ENCODE data around the gene SFMBT1.
"Not testable (repeated sequence)": the region's sequence is repeated elsewhere in the genome, so short reads cannot be mapped to it uniquely, and the experiment has no call there.

SFMBT1 gene

DNA sequence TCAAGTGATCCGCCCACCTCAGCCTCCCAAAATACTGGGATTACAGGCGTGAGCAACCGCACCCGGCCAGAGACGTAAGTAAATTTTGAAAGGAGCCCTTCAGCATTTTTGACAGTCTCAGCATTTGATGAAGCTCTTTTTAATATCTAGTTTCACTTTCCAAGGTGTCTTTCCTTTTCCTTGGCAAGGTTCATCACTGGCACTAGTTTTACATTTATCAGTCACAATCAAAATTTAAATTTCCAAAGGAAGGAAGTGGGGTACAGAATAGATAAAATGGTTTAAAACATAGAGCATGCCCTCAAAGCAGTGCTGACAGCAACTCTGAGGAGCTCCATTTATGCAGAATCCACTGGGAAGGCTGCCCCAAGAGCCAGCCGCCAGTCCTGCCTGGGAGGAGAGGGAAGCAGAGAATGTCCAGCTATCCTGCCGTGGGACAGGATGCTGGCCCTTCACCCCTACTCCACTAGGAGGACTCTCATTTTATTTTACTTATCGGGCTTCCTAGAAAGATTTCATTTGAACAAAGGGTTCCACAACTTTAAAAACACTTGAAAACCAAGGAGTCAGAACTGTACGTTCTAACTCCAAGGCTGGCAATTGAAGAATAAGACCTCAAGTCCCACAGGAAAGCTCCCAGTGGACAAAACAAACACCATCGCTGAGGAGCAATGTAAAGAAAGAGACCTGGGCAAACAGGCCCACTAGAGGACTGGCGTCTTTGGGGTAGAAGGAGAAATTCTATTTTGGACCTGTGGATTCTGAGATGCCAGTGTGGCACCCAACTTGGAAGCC lies 9.9 kb downstream of the SFMBT1 start:
- no peak for ATAC-seq

DNA sequence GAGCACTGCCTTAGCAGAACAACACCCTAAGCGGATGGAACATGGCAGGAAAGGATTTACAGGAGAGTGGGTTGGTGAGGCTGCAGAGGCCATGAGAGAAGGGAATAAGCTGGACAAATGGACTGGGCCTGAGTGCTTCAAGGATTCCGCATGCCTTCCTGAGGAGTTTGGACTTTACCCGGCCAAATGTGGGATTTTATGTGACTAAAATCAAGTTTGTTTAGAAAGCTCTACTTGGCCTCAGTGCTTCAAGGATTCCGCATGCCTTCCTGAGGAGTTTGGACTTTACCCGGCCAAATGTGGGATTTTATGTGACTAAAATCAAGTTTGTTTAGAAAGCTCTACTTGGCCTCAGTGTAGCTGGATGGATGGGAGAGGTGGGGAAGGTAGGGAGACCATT lies 10.9 kb downstream of the SFMBT1 start:
- not testable (repeated sequence) for ATAC-seq

DNA sequence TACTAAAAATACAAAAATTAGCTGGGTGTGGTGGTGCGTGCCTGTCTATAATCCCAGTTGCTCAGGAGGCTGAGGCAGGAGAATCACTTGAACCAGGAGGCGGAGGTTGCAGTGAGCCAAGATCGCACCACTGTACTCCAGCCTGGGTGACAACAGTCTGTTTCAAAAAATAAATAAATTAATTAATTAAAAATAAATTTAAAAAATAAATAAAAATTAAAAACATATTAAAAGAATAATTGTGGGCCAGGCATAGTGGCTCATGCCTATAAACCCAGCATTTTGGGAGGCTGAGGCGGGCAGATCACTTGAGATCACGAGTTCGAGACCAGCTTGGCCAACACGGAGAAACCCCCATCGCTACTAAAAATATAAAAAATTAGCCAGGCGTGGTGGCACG lies 11.5 kb downstream of the SFMBT1 start:
- not testable (repeated sequence) for ATAC-seq

DNA sequence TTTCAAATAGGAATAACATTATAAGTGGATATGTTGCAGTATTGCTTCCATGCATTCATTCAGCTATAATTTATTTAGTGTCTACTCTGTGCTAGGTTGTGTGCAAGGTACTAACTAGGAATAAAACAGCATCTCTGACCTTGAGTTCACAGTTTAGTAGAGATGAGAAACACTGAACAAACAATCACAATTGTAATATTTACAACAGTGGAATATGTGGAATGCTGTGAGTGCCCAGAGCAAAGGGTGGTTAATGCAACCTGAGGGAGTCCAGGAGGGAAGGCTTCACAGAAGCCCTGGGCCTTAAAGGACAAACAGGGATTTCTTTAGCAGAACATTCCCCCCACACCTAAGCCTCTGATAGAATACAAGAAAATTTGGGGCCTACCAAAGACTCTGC lies 13.3 kb downstream of the SFMBT1 start:
- ATAC-seq: no peak

DNA sequence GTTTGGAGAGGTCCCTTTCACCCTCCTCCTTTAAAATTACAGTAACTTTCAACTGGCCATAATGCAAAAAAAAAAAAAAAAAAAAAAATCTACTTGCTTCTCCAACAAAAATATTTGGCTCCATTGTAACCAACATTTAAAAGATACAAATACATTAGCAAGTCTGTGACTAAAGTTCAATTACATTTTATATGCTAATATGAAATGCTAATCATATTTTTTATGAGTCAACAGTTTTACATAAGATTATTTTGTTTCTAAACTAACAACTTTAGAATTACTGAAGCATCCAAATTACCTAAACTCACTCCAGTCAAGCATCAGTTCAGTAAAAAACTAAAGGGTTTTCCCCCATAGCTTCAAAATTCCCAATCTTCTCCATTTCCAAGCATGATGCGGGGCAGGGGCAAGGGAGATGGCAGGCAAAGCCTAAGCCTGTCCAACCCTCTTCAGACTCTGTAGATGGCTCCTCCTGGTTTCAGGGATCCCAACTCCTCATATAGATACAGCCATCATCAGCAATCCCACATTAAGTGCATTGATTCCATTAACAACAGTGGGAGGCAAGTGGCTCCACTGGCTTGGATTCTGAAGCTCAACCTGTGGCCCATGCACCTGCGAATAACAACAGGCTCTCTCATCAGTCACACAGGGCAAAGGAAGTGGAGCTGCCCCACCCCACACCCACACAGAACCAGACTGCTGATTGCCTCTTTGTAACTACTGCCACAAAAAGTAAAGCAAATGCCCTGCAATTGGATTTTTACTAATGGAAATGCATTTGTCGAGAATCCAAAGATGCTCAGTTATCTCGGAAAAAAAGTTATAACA lies 15.0 kb downstream of the SFMBT1 start:
- ATAC-seq: peak; percentile 78 to 79

DNA sequence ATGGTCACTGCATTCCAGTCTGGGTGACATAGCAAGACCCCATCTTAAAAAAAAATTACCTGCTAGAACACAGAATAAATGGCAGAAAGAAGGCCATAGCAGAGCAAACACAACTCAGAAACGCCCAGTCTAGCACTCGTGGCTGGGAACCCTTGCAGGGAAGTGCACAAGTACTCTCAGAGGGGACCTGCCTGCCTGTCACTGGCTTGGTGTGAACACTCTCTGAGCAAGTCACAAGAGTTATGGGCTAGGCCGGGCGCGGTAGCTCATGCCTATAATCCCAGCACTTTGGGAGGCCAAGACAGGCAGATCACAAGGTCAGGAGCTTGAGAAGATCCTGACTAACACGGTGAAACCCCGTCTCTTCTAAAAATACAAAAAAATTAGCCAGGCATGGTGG lies 17.2 kb downstream of the SFMBT1 start:
- no peak for ATAC-seq

DNA sequence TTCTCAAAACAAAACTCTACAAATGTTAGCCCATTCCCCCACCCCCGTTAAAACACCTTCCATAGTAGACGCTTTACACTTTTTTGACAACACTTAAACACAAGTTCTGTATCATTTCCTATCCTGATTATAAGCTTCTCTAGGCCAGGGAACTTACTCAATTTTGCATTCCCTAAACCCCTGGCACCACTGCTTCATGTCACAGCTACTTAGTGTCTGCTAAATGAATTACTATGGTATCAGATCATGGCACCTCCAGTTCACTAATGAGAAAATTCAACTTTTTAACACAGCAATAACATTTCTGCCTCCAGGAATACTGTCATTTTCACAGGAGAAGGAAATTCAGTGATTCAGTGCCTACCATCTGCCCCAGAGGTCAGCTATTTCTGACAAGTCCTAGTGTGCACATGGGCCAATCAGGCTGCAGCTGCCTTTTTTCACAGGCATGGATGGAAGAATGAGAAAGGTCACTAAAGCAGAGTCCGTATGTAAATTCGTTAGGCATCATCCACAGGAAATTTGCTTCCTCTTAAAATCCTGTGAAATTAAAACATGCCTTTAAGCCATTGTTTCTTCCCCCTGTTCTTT lies 18.5 kb downstream of the SFMBT1 start:
- ATAC-seq: no peak

DNA sequence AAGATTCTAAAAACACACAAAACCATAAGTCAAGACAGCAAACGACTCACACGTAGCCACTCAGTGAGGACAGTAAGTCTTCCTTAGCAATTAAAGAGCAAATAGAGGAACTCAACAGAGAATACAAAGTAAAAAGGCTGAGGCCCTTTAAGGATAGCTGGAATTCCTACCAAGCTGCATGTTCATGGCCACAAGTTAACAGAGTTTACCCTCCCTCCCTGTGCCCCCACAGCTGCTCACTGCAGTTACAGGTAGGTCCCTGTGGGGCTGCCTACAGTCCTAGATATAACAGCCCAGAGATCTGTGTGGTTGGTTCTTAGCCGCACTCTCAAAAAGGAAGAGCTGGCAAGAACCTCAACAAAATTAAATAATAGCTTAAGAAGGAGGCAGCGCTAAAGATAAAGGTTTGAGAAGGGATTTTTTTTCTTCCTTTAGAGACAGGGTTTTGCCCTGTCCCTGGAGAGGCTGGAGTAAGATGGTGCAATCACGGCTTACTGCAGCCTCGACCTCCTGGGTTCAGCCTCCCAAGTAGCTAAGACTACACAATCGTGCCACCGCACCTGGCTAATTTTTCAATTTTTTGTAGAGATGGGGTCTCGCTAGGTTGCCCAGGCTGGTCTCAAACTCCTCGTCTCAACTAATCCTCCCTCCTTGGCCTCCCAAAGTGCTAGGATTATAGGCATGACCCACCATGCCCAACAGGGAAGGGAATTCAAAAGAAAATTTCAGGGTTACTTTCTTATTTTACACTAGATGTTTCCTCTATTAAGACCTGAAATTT lies 19.3 kb downstream of the SFMBT1 start:
- no peak for ATAC-seq

DNA sequence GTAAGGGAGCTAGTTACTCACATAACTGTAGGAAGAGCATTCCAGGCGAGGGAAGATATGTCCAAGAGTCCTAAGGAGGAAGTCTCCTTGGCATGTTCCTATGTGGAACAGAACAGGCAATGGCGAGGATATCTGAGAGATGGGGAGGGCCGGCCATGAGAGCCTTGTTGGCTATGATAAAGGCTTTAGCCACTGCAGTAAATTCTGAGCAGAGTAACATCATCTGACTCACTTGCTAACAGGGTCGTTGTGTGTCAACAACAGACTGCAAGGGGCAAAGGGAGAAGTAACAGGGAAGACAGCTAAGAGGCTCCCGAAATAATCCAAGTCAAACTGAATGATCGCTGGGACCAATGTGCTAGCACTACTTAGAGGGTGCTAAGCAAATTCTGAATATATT lies 21.6 kb downstream of the SFMBT1 start:
- no peak for ATAC-seq

DNA sequence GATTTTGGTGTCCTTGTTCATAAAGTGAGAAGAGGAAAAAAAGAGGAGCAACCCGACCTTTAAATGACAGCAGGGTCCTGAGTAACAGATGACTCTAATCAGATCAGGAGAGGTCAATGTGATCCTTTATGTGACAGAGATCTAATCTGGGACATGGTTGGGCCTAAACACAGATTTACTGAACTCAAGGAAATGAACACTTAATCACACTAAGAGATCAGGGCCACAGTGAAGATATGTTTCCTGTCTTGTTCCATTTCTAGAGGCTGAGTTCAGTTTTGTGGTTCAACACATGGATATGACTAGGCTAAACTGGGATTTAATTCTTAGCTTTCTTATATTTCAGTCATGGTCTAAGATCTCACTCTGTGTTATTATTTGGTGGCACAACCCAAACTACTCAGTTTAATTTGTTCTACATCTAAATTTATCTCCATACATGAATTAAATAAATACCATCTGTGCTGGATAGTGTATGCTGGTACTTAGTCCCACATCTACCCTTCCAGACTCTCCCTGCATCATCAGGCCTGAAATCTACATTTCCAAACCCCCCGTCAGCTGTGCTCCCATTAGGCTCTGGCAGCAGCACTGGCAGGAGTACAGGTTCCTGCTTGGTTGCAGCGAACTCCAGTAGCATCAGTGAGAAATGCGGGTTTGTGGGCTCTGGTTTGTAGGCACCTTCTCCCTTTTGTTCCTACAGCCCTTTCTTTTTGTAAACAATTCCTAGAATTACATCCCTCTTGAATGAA lies 22.6 kb downstream of the SFMBT1 start:
- ATAC-seq: peak; percentile 35 to 36

DNA sequence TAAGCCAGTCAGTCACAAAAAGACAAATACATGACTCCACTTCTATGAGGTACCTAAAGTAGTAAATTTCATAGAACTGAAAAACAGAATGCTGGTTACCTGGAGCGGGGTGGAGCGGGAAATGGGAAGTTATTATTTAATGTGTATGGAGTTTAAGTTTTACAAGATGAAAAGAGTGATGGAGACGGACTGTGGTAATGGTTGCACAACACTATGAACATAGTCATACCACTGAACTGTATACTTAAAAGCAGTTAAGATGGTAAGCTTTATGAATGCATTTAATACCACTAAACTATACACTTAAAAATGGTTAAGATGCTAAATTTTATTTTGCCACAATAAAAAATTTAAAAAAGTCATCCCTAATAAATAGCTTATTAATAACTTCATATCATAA lies 23.2 kb downstream of the SFMBT1 start:
- no peak for ATAC-seq

DNA sequence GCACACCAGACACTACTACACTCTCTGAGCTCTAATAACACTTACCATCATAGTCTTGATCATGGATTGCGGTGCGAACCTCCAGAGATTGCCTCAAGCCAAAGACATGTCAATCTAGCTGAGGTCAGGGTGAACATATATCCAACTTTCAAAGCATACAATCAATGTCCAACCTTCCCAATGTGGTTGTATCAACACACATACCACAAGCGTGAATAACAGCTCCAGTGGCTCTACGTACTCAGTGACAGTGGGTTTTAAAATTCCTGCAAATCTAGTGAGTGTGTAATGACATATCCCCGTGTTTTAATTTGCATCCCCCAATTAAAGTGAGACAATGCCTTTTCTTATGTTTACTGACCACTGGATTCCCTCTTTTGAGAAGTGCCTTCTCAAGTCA lies 29.6 kb downstream of the SFMBT1 start:
- ATAC-seq: no peak

DNA sequence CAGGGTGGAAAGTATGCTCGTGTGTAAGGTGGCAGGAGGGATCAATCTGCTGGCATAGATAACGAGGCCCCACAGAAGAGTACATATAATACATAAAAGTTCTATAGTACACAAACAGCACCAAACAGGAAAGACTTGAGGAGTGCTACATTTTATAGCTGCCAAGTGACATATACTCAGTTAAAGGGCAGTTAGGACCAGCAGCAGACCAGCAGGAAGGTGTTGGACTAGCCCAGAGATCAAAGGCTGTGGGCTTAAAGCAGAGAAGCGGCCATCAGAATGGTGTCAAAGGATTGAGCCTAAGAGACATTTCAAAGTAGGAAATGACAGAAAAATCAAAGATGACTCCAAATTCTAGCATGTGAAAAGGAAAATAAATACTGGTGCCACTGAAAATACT lies 34.5 kb downstream of the SFMBT1 start:
- ATAC-seq: no peak

DNA sequence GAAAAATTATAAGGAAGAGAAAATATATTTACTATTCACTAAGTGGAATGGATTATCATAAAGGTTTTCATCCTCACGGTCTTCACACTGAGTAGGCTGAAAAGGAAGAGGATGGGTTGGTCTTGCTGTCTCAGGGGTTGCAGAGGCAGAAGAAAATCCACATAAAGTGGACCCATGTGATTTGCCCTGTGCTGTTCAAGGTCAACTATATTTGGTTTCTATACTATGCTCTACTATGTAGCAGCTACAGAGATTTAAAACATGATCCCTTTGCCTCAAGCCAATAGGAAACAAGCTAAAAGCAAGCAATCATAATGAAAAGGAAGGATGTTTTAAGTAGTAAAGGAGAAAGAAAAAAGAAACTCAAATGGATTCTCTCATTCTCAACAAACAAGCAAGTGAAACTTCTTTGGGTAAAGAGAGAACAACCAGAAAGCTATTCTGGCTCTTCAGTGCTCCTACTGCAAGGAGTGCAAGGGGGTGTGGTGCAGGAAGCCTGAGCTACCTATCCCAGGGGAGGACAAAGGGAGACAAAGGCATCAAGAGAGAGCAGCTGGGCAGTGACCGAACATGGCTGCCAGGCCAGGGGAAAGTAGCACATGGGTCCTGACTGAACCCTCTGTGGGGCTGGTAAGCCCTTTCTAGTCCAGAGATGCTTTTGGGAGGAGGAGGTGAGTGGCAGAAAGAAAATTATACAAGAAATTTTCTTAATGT lies 35.9 kb downstream of the SFMBT1 start:
- no peak for ATAC-seq

DNA sequence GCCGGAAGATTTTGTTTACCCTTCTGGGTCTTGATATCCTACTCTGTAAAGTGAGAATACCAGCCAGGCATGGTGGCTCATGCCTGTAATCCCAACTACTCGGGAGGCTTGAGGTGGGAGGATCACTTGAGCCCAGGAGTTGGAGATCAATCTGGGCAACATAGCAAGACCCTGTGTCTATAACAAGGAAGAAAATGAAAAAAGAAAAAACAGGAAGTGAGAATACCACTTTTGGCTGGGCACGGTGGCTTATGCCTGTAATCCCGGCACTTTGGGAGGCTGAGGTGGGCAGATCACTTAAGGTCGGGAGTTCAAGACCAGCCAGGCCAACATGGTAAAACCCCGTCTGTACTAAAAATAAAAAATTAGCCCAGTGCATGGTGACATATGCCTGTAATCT lies 36.9 kb downstream of the SFMBT1 start:
- ATAC-seq: no peak

DNA sequence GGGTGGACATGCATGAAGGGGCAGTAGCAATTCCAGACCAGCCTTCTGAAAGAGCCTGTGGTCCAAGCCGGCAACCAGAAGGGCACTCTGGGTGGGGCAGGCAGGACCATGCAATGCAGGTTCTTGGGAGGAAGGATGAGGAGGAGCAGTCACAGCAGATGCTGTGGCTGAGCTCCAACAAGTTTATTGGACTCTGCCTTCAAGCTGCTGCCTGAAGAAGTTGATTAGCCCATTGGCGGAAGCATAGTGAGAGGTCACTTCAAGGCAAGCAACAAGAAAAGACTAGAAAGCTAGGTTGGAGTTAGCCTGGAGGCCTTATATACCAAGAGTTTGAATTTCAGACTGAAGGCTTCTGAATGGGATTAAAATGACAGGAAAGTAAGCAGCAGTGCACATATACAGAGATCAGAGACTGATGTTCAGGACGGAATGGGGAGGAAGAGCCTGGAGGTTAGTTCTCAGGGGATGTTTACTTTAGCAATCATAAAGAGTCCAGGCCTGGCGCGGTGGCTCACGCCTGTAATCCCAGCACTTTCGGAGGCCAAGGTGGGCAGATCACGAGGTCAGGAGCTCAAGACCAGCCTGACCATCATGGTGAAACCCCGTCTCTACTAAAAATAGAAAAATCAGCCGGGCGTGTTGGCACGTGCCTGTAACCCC lies 39.9 kb downstream of the SFMBT1 start:
- ATAC-seq: no peak

DNA sequence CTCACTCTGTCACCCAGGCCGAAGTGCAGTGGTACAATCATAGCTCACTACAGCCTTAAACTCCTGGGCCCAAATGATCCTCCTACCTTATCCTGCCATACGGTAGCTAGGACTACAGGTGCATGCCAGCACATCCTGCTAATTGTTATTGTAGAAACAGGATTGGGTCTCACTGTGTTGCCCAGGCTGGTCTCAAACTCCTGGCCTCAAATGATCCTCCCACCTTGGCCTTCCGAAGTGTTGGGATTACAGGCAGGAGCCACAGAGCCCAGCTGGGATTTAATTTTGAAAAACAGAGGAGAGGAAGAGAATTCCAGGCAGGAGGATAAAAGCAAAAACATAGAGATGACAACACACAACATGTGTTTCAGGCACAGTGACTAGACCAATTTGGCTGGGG lies 40.5 kb downstream of the SFMBT1 start:
- ATAC-seq: no peak

DNA sequence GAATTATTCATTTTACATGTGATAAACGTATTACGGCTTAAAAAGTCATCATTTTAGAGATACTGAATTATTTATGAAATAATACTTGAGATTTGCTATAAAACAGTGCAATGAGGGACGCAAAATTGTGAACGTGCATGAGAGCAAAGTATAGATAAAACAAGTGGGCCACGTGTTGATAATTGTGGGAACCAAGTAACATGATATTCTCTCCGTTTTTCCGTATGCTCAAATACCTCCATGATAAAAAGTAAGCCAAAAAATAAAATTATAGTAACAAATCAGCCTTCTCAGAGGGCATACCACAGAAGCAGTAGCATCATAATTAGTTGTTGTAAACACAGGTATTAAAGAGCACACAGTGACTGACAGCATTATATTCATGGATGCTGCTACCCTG lies 42.6 kb downstream of the SFMBT1 start:
- no peak for ATAC-seq

DNA sequence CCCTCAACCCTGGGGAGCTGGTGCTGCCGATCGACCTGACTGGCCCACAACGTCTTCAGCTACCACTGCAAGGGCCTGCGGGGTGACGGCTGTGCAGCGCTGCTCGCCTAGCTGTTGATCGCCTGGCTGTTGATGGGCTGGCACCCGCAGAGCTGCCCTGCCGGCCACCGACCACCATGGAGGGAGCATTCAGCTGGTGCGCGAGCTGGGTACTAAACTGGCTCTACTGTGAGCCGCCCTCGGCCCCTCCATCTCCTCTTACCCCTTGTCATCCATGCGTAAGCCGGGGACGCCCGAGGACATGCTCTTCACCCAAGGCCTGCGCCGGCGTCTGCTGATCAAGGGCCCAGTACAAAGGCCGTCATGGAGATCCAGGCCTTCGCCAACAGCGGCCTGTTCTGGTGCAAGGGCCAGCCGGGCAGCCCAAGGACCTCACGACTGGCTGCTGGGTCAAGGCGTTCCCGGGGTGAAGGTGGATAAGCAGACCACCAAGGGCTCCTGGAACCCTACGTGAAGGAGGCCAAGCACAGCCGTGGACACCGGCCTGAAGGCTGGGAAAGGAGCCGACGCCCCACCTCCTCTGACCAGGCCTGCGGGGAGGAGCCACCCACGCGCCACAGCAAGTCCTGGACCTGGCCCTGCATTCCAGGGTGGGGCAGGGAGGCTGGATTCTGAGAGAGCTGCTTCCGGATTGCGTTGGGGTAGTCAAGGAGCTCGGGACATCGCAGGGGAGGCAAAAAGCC lies 46.9 kb downstream of the SFMBT1 start:
- ATAC-seq: no peak

DNA sequence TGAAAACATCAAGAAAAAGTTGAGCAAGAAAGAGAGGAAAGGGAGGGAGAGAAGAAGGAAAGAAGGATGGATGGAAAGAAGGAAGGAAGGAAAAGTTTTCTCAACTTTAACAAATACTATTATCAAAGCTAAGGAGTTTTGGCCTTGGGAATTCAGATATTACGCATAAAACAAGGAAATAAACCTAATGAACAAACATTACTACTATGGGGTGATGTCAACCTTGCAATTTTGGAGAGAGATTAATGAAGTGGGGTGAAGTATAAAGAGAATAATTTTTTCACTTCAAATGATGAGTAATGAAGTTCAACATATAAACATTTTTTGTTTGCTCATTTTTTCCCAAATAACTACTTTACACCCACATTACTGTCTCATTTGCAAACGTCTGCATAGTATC lies 55.2 kb downstream of the SFMBT1 start:
- no peak for ATAC-seq
